GM21576 (cell line): Measurements from ENCODE around the gene FIGN.

Source experiments
- ATAC-seq: cut with Tn5 transposase; IDR thresholded peaks from one replicate; pipeline ENCODE4 v1.9.1; 2021; ENCODE audit warnings: mild to moderate bottlenecking, moderate library complexity; ENCODE audit not compliant: unreplicated experiment

Gene FIGN, protein sequence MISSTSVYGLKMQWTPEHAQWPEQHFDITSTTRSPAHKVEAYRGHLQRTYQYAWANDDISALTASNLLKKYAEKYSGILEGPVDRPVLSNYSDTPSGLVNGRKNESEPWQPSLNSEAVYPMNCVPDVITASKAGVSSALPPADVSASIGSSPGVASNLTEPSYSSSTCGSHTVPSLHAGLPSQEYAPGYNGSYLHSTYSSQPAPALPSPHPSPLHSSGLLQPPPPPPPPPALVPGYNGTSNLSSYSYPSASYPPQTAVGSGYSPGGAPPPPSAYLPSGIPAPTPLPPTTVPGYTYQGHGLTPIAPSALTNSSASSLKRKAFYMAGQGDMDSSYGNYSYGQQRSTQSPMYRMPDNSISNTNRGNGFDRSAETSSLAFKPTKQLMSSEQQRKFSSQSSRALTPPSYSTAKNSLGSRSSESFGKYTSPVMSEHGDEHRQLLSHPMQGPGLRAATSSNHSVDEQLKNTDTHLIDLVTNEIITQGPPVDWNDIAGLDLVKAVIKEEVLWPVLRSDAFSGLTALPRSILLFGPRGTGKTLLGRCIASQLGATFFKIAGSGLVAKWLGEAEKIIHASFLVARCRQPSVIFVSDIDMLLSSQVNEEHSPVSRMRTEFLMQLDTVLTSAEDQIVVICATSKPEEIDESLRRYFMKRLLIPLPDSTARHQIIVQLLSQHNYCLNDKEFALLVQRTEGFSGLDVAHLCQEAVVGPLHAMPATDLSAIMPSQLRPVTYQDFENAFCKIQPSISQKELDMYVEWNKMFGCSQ

DNA sequence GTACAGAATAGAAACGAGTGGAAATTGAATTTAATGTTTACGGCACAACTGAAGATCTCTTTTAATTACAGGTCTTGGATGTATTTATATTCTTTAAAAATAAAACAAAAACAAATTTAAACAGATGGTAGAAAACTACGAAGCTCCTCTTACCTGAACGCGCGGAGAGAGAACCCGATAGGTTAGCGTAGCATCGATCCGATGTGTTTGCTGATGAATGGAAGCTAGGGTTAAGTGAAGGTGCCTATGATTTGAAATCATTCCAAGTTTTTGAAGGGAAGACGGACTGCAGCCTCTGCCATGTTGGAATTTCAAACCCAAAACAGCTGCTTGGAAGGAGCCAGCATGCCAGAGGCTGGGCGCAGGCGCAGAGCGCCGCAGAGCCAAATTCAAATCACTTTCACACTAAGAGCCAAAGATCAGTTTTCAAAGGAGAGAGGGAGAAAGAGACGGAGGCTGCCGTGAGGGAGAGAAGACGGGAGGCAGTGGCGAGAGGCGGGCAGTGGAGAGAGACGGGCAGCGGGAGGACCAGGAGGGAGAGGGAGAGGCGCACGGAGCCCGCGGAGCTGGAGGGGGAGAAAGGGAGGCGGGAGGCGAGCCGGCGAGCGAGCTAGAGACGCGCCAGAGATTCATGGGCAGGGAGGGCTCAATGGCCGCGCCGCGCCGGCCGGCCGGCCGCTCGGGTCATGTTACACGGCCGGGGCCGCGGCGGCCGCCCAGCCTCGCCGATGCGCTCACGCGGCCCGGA lies at the start of gene FIGN:
TSS of gene FIGN (minus strand) at position 324 of the 748 bp plus-strand sequence. CDS start 1,081 bp downstream, outside the sequence.
- ATAC-seq: no peak

DNA sequence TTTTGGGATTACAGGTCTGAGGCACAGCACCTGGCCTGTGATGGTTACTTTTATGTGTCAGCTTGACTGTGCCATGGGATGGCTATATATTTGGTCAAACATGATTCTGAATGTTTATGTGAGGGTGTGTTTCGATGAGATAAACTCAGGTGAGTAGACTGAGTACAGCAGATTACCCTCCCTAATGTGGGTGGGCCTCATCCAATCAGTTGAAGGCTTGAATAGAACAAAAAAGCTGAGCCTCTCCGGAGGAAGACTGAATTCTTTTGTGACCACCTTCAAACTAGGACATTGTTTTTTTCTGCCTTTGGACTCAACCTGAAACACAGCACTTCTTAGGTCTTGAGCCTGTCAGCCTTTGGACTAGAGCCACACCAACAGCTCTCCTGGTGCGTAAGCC lies 49.4 kb upstream of the FIGN start:
- no peak for ATAC-seq

DNA sequence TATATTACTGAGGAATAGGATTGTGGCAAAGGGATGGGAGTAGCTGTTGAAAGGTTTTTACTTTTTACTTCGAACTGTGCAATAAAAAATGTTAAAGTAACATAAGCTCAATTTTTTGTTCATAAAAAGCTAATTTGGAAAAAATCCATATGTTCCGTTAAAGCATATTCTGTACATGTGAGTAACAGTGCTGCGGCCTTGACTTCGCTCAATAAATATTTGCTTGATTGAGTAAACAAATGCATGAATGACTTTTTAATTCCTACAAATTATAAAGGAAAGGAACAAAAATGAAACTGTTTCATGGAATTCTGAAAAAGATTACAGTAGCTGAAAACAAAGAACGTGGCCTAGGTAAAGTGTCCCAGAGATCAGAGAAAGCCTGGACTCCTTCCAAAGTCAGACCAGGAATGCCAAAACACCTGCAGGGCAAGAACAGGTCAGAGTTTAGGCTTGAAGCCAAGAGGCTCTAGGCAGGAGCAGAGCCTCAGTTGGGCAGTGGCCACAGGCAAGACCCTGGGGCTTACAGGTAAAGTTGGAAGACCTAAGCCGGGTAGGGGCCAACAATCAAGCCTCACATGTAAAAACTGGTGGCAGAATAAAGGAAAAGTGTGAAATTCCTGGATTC lies 44.3 kb upstream of the FIGN start:
- ATAC-seq: no peak

DNA sequence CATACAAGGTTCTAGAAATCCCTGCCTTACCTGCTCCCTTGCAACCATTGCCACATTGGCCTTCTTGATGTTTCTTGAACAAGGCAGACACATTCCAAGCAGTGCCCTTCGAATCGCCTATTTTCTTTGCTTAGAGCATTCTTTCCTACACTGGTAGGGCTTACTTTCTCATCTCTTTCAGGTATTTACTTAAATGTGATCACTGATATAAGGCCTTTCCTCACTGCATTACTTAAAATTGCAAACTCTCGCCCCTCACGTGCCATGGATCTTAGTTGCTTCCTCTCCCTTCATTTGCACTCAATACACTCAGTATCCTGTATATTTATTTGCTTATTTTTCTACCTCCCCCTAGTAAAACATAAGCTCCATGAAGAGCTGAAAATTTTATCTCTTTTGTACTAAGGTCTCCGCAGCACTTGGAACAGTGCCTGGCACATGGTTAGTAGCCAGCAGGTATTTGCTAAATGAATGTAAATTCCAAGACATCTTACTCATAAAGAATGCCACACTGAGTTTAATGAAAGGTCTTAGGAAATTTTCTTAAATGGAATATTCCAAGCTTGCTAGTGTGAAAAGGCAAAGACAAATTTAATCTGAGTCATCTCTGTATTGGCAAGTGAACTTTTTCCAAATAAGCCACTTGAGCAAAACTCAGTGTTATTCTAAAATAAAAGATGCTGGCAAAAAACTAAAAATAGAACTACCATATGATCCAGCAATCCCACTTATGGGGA lies 42.4 kb upstream of the FIGN start:
- ATAC-seq: no peak

DNA sequence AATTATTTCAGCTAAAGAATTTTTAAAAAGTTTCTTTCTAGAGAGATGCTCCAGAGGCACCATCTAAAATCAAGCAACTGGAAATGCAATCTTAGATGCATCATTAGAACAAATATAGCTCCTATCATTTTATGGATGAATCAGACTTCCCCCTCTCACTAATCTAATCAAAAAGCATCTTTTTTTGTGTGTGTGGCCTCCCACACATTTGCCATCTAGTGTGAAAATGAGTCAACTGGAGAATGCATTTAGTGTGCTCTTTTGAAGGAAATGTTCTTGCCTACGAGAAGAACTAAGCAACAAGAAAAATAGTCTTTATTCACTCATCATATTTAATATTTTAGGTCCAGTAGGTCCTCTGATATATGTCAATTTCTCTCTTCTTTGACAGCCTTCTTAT lies 39.5 kb upstream of the FIGN start:
- ATAC-seq: no peak

DNA sequence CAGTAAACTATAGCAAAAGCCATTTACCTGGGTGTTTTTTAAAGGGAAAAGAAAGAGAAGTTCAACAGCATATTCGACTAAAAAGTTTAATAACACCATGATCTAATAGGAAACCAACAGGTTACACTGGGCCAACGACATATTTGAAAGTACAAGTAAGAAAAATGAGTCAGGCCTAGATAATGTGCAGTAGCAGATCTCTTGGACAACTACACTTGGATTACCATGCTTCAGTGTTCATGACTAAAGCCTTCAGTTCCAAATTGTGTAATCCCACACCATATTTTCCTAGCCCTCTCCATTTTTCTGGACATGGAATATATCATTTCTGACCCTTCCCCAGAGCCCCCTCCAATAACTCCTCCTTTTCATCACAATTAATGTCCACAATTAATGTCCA lies 39.1 kb upstream of the FIGN start:
- ATAC-seq: no peak

DNA sequence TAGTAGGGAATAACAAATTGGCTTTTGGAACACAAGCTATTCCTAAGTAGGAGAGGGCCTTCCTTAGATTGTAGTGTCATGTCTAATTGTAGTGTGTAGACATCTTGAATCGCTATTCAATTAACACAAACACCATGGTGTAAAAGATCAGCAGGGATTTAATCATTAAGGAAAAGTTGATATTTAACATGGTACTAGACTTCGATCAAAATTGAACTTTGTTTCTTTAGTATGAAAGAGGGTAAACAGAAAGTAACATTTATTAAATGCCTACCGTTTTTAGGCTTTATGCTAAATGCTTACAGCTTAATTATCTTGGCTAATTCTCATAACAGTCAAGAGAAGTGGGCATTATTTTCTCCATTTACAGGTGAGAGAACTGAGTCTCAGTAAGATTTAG lies 37.5 kb upstream of the FIGN start:
- ATAC-seq: no peak

DNA sequence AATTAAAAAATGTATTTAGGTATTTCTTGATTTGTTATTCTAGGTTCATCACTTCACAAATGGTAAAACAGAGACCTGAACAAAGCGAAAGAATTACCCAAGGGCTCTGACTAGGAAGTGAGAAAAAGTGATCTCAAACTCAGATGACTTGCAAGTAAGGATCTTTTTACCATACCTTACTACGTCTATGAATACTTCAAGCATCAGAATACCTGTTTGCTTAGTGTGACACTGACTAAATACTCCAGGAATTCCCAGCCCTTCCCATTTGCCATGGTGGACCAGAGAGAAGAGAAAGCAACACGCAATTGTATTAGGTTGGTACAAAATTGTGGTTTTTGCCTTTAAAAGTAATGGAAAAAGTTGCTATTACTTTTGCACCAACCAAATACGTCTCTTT lies 35.8 kb upstream of the FIGN start:
- no peak for ATAC-seq

DNA sequence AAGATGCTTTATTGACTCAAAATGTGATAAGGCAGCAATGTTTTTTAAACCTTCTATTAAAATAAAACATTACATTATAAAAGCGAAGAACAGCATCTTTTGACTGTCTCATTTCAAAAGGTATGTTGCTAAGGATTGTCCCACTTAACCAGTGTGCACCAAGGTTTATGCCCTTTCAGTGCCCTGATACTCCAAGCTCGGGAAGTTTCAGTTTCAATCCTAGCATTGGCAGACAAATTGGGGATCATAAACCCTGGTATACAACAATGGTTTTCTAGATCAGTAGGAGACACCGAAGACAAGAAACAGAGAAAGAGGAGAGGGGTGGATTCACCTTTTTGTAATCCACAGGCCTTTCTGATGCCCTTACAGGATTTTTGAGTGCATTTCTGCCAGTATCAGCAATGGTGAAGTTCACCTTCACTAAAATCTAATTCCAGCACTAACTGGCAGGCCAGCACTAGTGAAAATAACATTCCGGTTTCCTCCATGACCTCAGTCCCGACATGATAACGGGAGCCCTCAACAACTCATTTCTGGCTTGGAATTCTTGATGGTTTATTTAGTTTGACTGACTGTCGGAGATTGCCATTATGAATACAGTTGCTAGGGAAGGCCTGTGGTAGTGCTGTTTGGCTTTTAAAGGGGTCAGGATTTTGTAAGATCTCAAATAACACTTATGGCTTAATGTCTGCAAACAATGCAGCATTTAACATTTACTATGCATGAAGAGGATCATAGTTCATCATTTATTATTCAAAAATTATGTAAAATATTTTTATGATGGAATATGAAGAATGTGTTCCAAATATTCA lies 33.3 kb upstream of the FIGN start:
- ATAC-seq: no peak

DNA sequence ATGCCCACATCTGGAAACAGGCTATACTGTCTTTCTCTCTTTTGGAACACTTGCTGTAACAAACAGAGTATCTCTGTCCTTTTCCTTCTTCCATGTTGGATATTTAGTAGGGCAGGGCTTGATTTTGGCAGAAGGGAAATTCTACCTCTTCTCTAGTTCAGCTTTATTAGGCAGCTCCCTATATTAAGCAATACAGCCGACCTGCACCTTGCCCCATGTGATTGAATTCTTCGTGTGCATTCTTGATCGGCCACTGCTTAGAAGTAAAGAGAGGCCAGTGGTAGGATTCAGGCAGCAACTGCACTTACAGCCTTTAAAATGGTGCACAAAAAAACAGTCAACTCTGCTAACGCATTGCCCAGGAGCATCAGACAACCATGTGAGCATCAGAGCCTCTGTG lies 31.3 kb upstream of the FIGN start:
- ATAC-seq: no peak

DNA sequence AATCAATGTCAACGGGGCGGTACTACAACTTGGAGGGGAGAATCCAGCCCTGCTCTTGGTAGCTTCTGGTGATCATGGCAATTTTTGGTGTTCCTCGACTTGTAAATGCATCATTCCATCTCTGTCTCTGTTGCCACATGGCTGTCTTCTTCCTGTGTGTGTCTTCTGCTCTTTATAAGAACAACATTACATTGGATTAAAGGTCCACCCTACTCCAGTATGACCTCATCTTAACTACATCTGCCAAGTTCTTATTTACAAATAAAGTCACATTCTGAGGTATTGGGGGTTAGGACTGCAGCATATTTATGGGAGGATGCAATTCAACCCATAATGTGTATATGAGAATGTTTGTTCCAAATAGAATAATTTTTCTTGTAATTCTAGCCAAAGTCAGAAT lies 28.8 kb upstream of the FIGN start:
- ATAC-seq: no peak

DNA sequence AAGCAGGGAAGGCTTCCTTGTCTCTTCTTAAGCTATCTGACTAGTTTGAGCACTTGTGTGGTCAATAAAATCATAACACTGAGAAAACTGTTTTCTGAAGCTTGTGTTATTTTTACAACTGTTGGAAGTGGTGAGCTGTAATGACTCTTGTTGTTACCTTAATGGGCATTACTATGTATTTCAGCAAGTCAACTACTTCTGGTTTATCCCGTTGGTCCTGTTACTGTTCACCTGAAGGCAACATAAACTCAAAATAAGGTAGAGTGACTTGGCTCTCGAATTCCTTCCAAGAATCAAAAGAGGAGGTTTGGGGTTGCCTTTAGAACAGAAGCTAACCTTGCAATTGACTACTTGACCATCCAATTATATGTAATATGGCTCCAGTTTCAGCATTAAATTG lies 23.2 kb upstream of the FIGN start:
- ATAC-seq: no peak

DNA sequence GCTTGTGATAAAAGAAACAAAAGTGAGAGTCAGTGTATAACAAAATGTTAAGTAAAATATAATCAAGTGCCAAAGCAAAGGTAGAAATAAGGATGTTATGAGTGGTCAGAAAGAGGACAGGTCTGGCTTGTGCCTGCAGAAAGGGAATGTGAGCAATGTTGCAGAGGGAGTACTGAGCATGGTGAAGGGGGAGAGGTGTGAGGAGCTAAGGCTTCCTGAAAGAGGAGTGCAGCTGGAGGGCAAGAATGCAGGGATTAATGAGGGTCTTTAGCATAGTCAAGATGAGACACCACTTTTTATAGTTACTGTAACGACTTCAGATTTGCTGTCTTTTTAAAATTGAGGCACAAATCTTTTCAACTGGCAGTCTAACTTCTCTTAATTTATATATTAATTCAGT lies 22.0 kb upstream of the FIGN start:
- no peak for ATAC-seq

DNA sequence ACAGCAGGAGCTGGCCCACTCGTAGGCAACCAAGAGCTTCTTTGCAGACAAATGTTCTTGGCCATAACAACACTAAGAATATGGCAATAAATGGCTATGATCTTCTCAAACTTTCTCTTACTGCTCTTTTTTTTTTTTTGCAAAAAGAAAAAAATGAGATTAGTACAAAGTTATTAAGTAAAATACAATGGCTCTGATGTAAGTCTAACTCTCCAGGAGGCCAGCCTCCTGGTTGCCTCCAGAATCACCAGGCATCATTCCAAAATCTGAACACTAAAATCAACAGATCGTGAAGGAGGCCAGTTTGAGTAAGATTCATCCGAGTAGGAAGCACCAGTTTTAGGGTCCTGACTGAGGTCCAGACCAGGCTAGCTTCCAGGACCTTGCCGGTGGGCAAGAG lies 20.8 kb upstream of the FIGN start:
- no peak for ATAC-seq

DNA sequence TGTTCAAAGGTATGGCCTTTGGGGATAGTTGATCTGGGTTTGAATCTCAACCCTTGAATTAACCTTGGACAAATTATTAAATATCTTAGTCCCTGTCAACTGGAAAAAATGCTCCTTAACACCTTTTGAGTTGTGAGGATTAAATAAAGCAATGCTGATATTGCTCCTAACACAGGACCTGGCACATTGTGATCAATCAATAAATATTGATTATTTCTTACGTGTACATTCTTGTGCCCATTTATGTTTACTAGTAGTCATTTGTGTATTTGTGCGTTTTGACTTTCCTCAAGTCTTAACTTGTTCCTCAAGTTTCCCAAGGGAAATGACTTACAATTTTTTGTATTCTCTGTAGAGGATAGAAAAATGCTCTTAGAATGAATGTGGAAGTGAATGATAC lies 19.6 kb upstream of the FIGN start:
- no peak for ATAC-seq

DNA sequence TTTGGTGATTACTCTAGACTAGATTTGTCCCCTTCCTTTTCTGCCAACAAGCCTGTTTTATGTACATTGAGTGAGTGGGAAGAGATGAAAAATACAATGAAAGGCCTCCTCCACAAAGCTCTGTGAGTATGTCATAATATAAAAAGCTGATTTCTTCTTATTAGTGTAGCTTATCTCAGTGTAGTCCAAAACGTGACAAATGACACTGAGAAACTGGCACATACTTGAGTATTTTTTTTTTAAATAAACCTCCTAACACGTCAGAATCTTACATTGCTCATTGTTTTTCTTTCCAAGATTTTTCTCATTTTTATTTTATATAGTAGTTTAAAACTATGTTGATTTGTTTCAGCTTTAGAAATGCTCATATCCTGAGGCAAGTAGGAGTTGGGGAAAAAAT lies 17.9 kb upstream of the FIGN start:
- ATAC-seq: no peak

DNA sequence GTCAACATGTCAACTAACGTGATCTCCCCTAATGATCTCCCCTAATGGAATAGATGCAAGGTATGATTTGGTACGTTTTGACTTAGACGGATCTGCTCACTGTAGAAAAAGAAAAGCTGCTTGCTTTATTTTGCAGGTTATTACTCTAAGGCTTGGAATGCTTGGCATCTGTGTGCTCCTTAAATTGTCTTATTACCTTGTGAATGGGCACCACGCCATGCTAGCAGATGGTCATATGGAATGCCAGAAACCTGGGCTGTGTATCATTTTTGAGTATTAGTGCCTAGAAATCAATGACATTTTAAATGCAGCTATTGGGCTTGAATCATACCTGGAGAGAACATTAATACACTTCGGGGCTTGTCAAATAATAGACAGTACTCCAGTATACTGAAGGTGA lies 16.5 kb upstream of the FIGN start:
- no peak for ATAC-seq

DNA sequence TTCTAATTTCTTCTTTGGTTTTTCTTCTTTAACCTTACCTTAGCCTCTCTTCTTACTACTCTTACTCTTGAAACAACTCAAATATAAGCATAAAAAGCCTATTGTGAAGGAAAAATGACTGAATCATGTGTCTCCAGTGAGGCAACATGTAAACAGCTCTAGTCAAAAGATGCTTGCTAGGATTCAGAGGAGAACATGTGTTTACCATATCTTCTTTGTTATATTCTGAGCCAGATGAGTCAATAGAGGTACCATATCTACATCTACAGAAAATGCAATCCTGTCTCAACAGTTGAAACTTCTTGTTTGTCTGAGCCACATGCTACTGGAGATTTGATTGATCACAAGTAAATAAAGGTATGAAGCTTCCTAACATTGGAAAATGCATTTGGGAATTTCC lies 15.9 kb upstream of the FIGN start:
- ATAC-seq: no peak

DNA sequence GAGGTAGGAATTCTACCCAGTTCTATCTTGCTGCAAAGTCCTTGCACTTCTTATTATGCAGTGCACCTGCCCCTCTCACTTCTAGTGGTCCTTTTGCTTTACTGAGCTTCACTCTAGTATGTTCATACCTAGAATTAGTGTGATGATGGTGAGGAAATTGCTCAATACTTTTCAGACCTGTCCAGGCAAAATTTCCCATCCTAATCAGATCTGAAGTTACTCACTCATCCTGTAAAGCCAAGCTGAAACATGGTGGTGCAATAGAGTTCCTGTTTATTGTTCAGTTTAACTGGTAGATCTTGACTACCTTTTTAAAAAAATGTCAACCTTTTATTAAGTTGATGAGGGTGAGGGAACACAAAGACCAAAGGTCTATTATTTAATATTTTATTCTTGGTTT lies 12.6 kb upstream of the FIGN start:
- ATAC-seq: no peak

DNA sequence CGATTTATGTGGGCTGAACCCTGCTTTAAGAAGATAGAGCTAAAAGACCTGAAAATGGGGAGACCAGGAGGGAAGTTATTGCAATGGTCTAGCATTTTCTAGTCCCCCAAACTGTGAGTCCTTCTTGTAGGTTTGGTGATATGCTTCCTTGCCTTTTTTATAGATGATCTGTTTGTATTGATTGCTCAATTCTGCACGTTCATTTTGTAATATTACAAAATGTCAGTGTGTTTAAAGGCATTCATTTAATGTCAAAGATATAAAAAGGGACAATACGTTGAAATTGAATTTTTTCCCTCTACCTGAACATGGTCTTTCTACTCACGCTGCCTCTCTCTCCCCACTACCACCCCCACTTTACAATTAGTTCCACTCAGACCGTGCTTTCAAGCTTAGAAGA lies 5.6 kb upstream of the FIGN start:
- ATAC-seq: no peak
